ENCODE measurements around the gene MUC13.
A peak's percentile ranks its signal among the peaks of the same experiment; 100 is the strongest.

The MUC13 gene

DNA sequence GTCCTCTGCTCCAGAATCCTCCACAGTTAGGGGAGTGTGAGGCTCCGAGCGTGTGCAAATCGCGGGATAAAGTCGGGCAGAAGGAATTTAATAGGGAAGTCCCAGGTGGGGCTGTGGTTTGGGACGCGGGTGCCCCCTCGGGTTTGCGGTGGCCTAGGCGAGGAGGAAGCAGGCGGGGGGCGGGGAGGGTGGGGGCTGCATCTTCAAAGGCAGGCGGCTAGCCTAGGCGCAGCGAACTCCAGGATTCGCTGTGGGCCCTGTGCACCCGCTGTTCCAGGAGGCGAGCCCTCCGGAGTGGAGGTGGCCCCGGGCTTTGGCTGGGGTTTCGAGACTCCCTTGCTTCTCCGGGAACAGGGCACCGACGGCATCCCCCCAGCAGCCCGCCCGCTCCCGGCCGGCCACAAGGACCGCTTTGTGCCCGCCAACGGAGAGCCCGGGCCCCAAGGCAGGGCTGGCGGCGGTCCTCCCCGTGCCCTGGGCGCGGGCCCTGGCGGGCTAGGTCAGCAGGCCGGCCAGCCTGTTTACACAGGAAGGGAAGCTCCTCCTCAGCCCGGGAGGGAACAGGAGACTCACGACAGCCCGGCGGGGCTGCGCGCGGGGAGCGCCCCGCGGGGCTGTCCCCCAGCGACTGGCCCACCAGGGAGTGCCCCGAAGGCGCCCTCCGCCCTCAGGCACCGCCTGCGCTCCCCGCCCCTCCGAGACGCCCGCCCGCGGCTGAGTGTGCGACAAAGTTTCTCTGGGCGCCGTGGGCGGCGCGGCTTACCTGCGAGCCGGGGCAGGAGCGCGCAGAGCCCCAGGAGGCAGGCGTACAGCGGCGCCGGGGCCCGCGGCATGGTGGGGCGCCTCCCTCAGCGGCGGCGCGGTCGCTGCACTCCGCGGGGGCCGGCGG lies 48.1 kb downstream of the MUC13 start:
- H3K27ac ChIP-seq (replicated peaks) = no peak overlapping the region
- peak overlapping the region; percentile 18 for H3K4me3 ChIP-seq (replicated peaks; ENCODE audit: insufficient read depth, low read length)
- TF ChIP-seq REST (IDR thresholded peaks at IDR 0.05; ENCODE audit: insufficient replicate concordance, low read depth) (no peak), GABPA (IDR thresholded peaks at IDR 0.05; ENCODE audit: low read depth) (no peak), POLR2AphosphoS5 (IDR thresholded peaks at IDR 0.05; ENCODE audit: low read depth) (no peak), SPI1 (IDR thresholded peaks at IDR 0.05; ENCODE audit: borderline replicate concordance, low read depth) (no peak)
- TF ChIP-seq, protein P1, sequence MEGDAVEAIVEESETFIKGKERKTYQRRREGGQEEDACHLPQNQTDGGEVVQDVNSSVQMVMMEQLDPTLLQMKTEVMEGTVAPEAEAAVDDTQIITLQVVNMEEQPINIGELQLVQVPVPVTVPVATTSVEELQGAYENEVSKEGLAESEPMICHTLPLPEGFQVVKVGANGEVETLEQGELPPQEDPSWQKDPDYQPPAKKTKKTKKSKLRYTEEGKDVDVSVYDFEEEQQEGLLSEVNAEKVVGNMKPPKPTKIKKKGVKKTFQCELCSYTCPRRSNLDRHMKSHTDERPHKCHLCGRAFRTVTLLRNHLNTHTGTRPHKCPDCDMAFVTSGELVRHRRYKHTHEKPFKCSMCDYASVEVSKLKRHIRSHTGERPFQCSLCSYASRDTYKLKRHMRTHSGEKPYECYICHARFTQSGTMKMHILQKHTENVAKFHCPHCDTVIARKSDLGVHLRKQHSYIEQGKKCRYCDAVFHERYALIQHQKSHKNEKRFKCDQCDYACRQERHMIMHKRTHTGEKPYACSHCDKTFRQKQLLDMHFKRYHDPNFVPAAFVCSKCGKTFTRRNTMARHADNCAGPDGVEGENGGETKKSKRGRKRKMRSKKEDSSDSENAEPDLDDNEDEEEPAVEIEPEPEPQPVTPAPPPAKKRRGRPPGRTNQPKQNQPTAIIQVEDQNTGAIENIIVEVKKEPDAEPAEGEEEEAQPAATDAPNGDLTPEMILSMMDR (IDR thresholded peaks at IDR 0.05; ENCODE audit: insufficient read depth, low read length) = no peak
- no peak for DNase-seq (ENCODE audit: low read depth in 1 of 2, low spot score in 1 of 2)
- peaks cover 51% of the 10 kb centered on the region for H3K27me3 ChIP-seq (ENCODE audit: insufficient read depth, poor library complexity, severe bottlenecking)

- peaks cover 51% of the 10 kb centered on the region for H3K27me3 ChIP-seq (ENCODE audit: insufficient read depth, poor library complexity, severe bottlenecking)
- no peak for DNase-seq (ENCODE audit: low read depth in 1 of 2, low spot score in 1 of 2)
- TF ChIP-seq POLR2AphosphoS5 (IDR thresholded peaks at IDR 0.05; ENCODE audit: low read depth) = no peak
- no peak for TF ChIP-seq REST (IDR thresholded peaks at IDR 0.05; ENCODE audit: insufficient replicate concordance, low read depth)
- TF ChIP-seq SPI1 (IDR thresholded peaks at IDR 0.05; ENCODE audit: borderline replicate concordance, low read depth) = no peak
- TF ChIP-seq GABPA (IDR thresholded peaks at IDR 0.05; ENCODE audit: low read depth) = no peak
- TF ChIP-seq, protein P1 (IDR thresholded peaks at IDR 0.05; ENCODE audit: insufficient read depth, low read length) = no peak
- no peak overlapping the region for H3K27ac ChIP-seq (replicated peaks)
- H3K4me3 ChIP-seq (replicated peaks; ENCODE audit: insufficient read depth, low read length) = no peak overlapping the region
Measured at GRCh38 chr3:124885466-124886167, 48.9 kb downstream of the MUC13 start.

DNA sequence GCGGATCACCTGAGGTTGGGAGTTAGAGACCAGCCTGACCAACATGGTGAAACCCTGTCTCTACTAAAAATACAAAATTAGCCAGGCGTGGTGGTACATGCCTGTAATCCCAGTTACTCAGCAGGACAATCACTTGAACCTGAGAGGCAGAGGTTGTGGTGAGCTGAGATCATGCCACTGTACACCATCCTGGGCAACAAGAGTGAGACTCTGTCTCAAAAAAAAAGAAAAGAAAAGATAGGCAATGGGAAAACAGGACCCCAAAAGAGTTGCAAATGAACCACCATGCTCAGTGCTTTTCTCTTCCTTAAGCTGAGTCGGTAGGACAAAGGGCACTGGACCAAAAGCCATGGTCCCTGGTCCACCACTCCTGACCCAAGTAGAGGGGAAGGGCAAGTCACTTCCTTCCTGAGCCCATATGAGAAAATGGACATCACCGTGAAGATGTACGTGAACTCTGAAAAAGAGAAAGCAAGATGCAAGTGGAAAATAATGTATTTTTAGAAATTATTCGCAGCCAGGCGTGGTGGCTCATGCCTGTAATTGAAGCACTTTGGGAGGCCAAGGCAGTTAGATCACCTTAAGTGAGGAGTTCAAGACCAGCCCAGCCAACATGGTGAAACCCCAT lies 50.0 kb downstream of the MUC13 start:
- DNase-seq (ENCODE audit: low read depth in 1 of 2, low spot score in 1 of 2) = no peak
- H3K27me3 ChIP-seq (ENCODE audit: insufficient read depth, poor library complexity, severe bottlenecking) = peaks cover 51% of the 10 kb centered on the region
- TF ChIP-seq SPI1 (IDR thresholded peaks at IDR 0.05; ENCODE audit: borderline replicate concordance, low read depth) (no peak), REST (IDR thresholded peaks at IDR 0.05; ENCODE audit: insufficient replicate concordance, low read depth) (no peak), GABPA (IDR thresholded peaks at IDR 0.05; ENCODE audit: low read depth) (no peak), POLR2AphosphoS5 (IDR thresholded peaks at IDR 0.05; ENCODE audit: low read depth) (no peak)
- TF ChIP-seq, protein P1 (IDR thresholded peaks at IDR 0.05; ENCODE audit: insufficient read depth, low read length) = no peak
- H3K27ac ChIP-seq (replicated peaks) = no peak overlapping the region
- no peak overlapping the region for H3K4me3 ChIP-seq (replicated peaks; ENCODE audit: insufficient read depth, low read length)

All from HL-60 (cell line).